ENCODE data around the gene ARHGEF2. TPM values are rescaled to one million over a fixed set of nuclear protein-coding genes. Genes with fewer than 3 reads are reported as not detected.

ARHGEF2 gene
- total and polyA plus RNA-seq, 9 of the 15 experiments (the other 6 are each of a cell fraction or from before 2014, with no cell fraction given), result 7.1 to 162 (median 62.2) TPM

DNA sequence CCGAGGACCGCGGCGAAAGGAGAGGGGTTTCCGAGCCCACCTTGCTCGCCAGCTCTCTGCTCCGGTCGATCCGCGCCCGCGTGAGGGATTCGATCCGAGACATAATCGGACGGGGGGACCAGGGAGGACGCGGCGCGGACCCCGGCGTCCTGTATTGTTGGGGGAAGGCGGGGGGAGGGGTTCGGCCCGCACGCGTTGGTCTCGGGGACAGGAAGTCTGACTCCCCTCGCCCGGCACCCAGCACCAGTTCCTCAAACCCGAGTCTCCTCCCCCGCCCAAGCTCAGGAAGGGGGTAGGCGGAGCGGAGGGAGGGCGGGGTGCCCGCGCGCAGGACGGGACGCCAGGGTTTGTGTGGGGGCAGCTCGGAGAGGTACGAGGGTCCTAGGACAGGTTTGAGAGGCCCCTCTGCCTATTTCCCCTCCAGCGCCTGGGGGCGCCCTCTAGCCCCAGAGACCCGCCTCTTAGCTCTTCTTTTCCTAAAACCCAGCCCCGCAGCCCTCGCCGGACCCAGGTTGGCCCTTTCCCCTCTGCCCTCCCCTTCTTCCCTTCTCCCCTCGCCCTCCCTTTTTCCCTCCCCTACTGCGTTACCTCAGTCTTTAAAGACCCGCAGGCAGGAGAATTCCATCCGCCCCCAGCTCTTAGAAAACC, at the start of gene ARHGEF2 (continued):
- TF ChIP-seq NFIX (CRISPR knock-in tag; IDR thresholded peaks at IDR 0.05; ENCODE audit: low read depth) (no peak), GABPB1 (CRISPR knock-in tag; IDR thresholded peaks at IDR 0.05) (peak; percentile 51; the same call in 1 of the 2 replicates), MTF1 (CRISPR knock-in tag; IDR thresholded peaks at IDR 0.05; ENCODE audit: borderline replicate concordance) (no peak), TRIM24 (IDR thresholded peaks at IDR 0.05) (peak in 1 of 2 experiments; percentile 6; a peak in 1 of 4 replicates), POLR2H (tag; IDR thresholded peaks at IDR 0.05; ENCODE audit: low read depth) (no peak; the same call in 1 of the 2 replicates), POLR2G (IDR thresholded peaks at IDR 0.05; ENCODE audit: low read depth, low read length) (peak; percentile 93), SMC3 (conservative IDR thresholded peaks at IDR 0.05; ENCODE audit: insufficient read depth, low read depth, low read length) (no peak), SAP30 (IDR thresholded peaks at IDR 0.05; ENCODE audit: borderline replicate concordance, insufficient read depth, low read depth, low read length, poor library complexity, severe bottlenecking) (peak; percentile 10), RBM22 (IDR thresholded peaks at IDR 0.05; ENCODE audit: low read depth, low read length, poor library complexity, severe bottlenecking) (no peak), TAF7 (tag; IDR thresholded peaks at IDR 0.05) (peak; percentile 48; the same call in 1 of the 2 replicates), SPI1 (IDR thresholded peaks at IDR 0.05; ENCODE audit: borderline replicate concordance, low read depth, low read length) (peak; percentile 96), ZBED1 (IDR thresholded peaks at IDR 0.05) (peak; percentile 59; the same call in 1 of the 2 replicates), REST (IDR thresholded peaks at IDR 0.05; ENCODE audit: borderline replicate concordance) (no peak), REST (CRISPR knock-in tag; IDR thresholded peaks at IDR 0.05; ENCODE audit: low read depth) (no peak), SUPT5H (IDR thresholded peaks at IDR 0.05) (peak; percentile 77)
- TF ChIP-seq, protein P1, sequence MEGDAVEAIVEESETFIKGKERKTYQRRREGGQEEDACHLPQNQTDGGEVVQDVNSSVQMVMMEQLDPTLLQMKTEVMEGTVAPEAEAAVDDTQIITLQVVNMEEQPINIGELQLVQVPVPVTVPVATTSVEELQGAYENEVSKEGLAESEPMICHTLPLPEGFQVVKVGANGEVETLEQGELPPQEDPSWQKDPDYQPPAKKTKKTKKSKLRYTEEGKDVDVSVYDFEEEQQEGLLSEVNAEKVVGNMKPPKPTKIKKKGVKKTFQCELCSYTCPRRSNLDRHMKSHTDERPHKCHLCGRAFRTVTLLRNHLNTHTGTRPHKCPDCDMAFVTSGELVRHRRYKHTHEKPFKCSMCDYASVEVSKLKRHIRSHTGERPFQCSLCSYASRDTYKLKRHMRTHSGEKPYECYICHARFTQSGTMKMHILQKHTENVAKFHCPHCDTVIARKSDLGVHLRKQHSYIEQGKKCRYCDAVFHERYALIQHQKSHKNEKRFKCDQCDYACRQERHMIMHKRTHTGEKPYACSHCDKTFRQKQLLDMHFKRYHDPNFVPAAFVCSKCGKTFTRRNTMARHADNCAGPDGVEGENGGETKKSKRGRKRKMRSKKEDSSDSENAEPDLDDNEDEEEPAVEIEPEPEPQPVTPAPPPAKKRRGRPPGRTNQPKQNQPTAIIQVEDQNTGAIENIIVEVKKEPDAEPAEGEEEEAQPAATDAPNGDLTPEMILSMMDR (IDR thresholded peaks at IDR 0.05 in 2 of 3, conservative IDR thresholded peaks at IDR 0.05 in 1 of 3; ENCODE audit: insufficient read depth in 2 of 3, low read depth in 1 of 3, low read length in 3 of 3), result peak; percentile 30 to 42 (median 31); a peak in 4 of 6 replicates
- TF ChIP-seq, protein P2, sequence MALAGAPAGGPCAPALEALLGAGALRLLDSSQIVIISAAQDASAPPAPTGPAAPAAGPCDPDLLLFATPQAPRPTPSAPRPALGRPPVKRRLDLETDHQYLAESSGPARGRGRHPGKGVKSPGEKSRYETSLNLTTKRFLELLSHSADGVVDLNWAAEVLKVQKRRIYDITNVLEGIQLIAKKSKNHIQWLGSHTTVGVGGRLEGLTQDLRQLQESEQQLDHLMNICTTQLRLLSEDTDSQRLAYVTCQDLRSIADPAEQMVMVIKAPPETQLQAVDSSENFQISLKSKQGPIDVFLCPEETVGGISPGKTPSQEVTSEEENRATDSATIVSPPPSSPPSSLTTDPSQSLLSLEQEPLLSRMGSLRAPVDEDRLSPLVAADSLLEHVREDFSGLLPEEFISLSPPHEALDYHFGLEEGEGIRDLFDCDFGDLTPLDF (CRISPR knock-in tag; IDR thresholded peaks at IDR 0.05), result no peak

Measured in K562 (cell line).